Neutrophil (primary cell): ENCODE results near the gene TRPV5.

ENCODE experiments used
- H3K27ac ChIP-seq: fragments of 200-600 bp; sonication (generic); 2 replicates; pipeline ENCODE4 v1.5.1; 2016; ENCODE audit warnings: mild to moderate bottlenecking, moderate library complexity
- H3K27me3 ChIP-seq: fragments of 200-600 bp; sonication (generic); 2 replicates; pipeline ENCODE4 v1.6.0; 2016; ENCODE audit warnings: mild to moderate bottlenecking
- H3K36me3 ChIP-seq: fragments of 200-600 bp; sonication (generic); 2 replicates; pipeline ENCODE4 v1.5.1; 2017
- H3K4me1 ChIP-seq, 2 experiments: fragments of 200-600 bp in 1 of 2; sonication (generic) in 1 of 2; 1 replicate in 1 of 2; 2 replicates in 1 of 2; pipeline versions ENCODE4 v1.5.1 to v1.6.1; 2013 to 2016; ENCODE audit warnings: low read depth in 1 of 2, low read length in 1 of 2, mild to moderate bottlenecking in 1 of 2, moderate library complexity in 1 of 2; ENCODE audit not compliant: control insufficient read depth in 1 of 2, insufficient read depth in 1 of 2
- H3K4me3 ChIP-seq, 2 experiments: fragments of 200-600 bp in 1 of 2; sonication (generic) in 1 of 2; 1 replicate in 1 of 2; 2 replicates in 1 of 2; pipeline ENCODE4 v1.5.1; 2013 to 2016; ENCODE audit warnings: low read depth in 1 of 2, low read length in 1 of 2, mild to moderate bottlenecking in 1 of 2, moderate library complexity in 1 of 2
- H3K9me3 ChIP-seq: fragments of 200-600 bp; sonication (generic); 2 replicates; pipeline ENCODE4 v1.5.1; 2016
- CTCF ChIP-seq: fragments of 200-600 bp; sonication (generic); IDR thresholded peaks from 2 replicates; pipeline ENCODE4 v1.5.1; 2016; ENCODE audit warnings: antibody characterized with exemption

TRPV5 gene

GRCh38 chr7:142901426-142902259 is 31.9 kb downstream of the TRPV5 start:
- Histone ChIP-seq H3K27ac (no peak overlapping the region), H3K9me3 (no peaks in the 10 kb centered on the region), H3K36me3 (no peaks in the 10 kb centered on the region), H3K4me3 (no peak overlapping the region), H3K4me1 (no peaks in the 10 kb centered on the region), H3K27me3 (no peaks in the 10 kb centered on the region)
- TF ChIP-seq CTCF: no peak

GRCh38 chr7:142899661-142900060 is 33.9 kb downstream of the TRPV5 start:
- no peaks in the 10 kb centered on the region for H3K27me3 ChIP-seq
- H3K4me3 ChIP-seq: no peak overlapping the region
- no peaks in the 10 kb centered on the region for H3K9me3 ChIP-seq
- no peak for TF ChIP-seq CTCF
- no peak overlapping the region for H3K27ac ChIP-seq
- H3K36me3 ChIP-seq: no peaks in the 10 kb centered on the region
- no peaks in the 10 kb centered on the region for H3K4me1 ChIP-seq

- no peaks in the 10 kb centered on the region for H3K4me1 ChIP-seq
- no peaks in the 10 kb centered on the region for H3K27me3 ChIP-seq
- H3K9me3 ChIP-seq: no peaks in the 10 kb centered on the region
- no peak for TF ChIP-seq CTCF
- no peak overlapping the region for H3K4me3 ChIP-seq
- H3K27ac ChIP-seq: no peak overlapping the region
- H3K36me3 ChIP-seq: no peaks in the 10 kb centered on the region
Measured at GRCh38 chr7:142898377-142899170, 35.0 kb downstream of the TRPV5 start.

- Histone ChIP-seq H3K4me1 (no peaks in the 10 kb centered on the region), H3K4me3 (no peak overlapping the region), H3K36me3 (no peaks in the 10 kb centered on the region), H3K27ac (no peak overlapping the region), H3K9me3 (no peaks in the 10 kb centered on the region), H3K27me3 (no peaks in the 10 kb centered on the region)
- TF ChIP-seq CTCF: no peak
Measured at GRCh38 chr7:142897691-142898090, 35.9 kb downstream of the TRPV5 start.

GRCh38 chr7:142896741-142897379 is 36.7 kb downstream of the TRPV5 start:
- Histone ChIP-seq H3K27me3 (no peaks in the 10 kb centered on the region), H3K4me3 (no peak overlapping the region), H3K36me3 (no peaks in the 10 kb centered on the region), H3K9me3 (no peaks in the 10 kb centered on the region), H3K4me1 (no peaks in the 10 kb centered on the region), H3K27ac (no peak overlapping the region)
- no peak for TF ChIP-seq CTCF
